GM20431 (cell line): Measurements from ENCODE around the gene CACNA1E.

Experiments used
- in situ Hi-C: fragments of 300-500 bp; cut with MseI, MboI; formaldehyde crosslinking; loops from one replicate; pipeline ENCODE4 v1.15.0; 2020; ENCODE audit warnings: low sequenced_read_pairs; ENCODE audit not compliant: unreplicated experiment

CACNA1E gene

DNA sequence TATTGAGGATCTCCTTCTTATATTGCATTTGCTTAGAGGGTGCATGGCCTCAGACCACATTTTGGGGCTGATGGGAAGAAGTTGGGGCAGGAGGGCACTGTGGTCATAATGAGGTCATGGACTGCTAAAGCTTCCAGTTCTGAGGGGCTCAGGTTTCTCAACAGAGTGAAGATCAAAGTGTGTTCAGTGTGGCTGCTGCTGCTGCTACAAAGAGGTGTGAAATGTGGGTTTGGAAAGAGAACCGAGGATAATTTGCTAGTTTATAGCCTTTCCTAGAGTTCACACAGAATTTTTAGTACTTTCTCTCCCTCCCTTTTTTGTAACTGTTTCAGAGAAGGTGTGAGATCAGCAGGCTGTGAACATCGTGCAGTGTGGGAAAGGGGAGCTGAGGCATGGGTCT is 73.3 kb downstream of the CACNA1E start:
- in situ Hi-C loops = no loop called here

DNA sequence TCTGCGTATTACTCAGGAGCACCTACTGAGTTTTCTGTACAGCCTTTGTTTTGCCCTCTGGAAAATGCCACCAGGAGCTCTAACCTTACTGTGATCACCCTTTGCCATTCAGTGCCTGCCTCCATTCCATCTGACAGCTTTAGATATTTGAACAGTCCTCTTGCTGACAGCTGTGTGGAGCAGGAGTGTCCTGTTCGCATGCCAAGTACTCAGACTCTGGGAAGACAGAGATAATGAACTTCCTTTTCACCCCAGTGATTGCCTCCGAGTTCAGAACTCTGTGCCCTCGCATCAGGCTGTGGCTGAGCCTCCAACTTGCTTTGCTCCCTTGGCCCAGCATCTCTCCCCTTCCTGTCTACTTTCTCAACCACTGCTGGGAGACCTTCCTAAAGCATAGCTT is 74.0 kb downstream of the CACNA1E start:
- in situ Hi-C loops = no loop called here

DNA sequence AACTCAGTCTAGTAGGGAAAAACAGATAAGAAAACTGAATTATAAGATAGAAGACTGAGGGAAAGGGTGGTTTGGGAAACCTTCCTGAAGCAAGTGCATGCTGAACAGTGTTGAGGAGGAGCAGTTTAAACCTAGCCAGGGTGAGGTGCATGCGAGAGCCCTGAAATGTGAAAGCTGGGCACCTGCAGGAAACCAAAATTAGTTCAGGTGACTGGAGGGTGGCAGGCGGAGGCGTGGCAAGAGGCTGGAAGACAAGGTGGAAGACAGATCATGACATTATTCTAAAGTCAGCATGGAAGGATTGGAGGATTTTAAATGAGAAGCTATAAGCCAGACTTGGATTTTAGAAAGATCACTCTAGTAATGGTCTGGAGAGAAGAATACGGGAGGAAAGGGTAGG is 75.1 kb downstream of the CACNA1E start:
- in situ Hi-C loops = no loop called here

DNA sequence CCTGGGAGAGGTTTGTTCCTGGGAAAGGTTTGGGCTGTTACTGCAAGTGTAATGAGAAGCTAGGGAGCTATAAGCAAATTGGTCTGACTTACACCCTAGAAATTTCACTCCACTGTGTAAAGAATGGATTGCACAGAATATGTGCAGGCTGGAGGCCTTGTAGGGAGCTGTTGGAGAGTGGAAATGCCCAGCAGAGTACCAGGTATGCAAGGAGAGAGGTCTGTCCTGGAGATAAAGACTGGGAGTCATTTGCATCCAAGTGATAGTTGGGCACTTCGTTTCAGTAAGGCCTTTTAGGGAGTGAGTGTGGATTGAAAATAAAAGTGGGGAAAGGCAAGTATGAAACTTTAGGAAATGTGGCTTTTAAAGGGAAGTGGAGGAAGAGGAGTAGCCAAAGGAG is 75.8 kb downstream of the CACNA1E start:
- in situ Hi-C loops = no loop called here

DNA sequence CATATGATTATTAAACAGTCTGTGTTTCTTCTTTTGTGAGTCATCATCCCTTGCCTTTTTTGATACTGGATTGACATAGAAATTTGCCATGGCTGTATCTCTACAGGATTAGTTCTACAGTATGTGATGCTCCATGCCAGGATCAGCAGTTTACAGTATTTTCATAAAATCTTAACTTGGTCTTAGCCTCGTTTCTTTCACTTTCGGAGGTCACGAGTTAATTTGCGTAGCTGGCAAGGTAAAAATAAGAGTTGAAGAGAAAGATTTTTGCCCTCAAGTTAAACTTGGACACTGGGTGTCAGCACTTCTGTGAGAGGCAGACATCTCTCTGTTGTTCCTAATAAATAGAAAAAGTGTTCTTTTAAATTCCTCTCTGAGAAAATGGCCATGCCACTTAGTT is 79.1 kb downstream of the CACNA1E start:
- in situ Hi-C loops = no loop called here

DNA sequence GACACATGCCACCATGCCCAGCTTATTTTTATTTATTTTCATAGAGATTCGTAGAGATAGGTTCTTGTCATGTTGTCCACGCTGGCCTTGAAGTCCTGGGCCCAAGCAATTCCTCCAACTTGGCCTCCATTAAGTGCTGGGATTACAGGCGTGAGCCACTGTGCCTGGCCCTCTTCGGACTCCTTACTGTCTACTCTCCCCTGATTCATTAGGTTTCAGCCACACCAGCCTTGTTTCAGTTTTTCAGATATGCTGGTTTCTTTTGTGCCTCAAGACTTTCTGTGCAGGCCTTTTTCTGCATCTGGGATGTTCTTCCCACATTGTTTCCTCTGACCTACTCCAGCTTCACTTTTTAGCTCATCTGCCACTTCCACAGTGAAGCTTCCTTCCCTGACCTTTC is 85.4 kb downstream of the CACNA1E start:
- in situ Hi-C loops = no loop called here

DNA sequence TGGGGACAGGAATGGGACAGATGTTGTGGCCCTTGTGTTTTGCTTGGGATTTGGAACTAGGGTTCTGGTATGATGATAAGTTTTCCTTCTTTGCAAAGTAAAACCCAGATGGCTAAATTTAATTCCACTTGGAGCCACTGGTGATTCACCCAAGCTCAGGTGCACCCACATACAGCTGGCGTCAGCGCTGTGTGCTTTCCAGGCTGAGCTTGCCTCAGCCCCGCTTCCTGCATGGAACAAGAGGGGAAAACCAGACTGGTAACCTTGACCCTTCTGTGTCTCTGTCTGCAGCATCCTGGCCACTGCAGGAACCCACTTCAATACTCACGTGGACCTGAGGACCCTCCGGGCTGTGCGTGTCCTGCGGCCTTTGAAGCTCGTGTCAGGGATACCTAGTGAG is 94.2 kb downstream of the CACNA1E start:
- in situ Hi-C loops = no loop called here

DNA sequence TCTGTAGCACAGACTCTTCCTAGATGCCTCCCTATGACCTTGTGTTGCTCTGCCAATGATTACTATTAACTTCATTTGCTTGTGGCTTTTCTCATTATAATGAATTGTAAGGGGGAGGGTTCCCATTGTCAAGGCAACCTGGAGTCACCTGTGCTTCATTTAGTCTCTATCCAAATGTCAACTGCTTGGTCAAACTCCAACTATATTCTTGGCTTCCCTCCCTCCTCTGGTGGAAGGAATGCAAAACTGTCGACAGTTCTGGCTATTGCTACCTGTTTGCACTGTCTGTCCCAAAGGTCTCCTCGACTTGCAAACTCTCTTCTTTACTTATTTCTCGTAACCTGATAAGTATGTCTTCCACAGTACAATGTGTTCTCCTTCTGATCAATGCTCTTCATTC is 100.3 kb downstream of the CACNA1E start:
- in situ Hi-C loops = no loop called here

DNA sequence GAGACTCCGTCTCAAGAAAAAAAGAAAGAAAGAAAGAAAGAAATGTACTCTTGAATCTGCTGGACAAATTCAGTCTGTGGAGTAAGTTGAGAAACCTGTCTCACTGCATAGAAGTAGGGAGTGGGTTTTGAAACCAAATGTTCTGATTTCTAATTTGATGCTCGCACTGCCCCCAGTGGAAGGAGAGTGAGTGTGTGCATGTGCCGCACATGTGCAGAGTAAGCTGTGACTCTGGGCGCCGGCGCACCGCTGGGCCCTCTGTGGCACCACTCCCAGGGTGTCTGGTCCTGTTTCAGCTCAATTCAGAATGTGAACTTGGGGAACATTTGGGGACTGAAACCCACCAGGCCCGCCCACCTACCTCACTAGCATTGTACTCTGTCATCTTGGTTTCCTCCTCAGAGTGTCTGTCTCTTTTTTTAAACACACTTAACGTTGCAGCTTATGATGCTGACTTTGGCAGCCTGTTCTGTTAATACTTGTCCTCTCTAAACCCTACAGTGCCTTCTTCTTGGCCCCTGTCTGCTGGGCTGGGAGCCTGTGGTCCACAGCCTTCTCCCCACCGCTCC is 104.6 kb downstream of the CACNA1E start:
- in situ Hi-C loops = no loop called here

DNA sequence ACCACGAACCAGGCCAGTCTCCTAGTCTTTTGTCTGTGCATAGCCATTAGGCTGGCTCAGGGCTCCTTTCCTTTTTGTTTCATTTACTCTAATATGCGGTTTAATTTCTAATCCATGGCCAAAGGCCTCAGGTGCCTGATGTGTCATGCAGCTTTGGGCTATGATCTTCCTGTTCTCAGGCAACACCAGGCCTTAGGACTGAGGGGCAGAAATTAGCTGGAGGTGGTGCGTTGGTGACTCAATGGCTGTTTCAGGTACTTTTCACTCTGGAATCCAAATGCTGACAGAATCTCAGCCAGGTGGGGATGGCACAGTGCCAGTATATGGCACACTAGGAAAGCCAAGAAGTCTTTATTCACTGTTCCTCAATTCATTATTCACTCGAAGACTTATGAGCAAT is 105.3 kb downstream of the CACNA1E start:
- in situ Hi-C loops = no loop called here

DNA sequence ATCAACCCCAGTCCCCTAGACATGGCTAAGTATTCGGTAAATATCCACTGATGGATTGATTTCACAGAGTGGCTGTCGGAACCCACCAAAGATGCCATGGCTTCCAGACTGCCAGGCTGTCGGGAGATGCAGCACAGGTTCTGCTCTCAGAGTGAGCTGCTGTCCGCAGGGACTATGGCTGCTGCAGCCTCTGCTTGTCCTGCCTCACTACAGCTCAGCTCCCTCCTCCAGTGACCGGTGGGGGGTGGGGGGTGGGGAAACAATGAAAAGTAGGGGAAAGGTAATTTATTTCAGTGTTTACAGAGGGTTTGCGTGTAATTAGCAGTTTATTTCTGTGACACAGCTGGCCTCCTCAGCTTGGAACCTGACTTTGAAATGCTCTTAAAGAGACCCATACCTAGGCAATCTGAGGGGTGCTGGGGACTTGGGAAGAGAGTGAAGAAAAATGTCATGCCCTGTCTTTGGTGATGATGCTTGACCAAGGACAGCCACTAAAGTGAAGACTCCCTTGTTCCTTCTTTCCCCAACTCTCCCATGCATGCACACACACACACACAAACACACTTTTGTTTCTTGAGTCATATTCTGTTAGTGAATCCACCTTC is 109.0 kb downstream of the CACNA1E start:
- in situ Hi-C loops = no loop called here

DNA sequence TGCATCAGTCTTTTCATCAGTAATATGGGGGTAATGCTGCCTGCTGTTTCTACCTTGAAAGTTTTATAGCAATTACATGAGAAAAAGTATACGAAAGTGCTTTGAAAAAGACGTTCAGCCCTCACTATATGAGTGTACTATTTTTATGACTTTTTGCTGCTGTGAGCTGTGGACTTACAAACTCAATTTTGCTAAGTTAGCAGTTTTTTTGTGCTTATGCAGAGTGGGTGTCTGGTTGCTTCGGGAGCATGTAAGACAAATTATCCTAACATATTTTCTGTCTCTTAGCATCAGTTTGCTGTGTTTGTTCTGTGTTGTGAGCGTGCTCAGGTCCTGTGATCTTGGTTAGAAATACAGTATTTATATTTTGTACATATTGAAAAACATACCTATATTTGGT is 109.7 kb downstream of the CACNA1E start:
- in situ Hi-C loops = no loop called here

DNA sequence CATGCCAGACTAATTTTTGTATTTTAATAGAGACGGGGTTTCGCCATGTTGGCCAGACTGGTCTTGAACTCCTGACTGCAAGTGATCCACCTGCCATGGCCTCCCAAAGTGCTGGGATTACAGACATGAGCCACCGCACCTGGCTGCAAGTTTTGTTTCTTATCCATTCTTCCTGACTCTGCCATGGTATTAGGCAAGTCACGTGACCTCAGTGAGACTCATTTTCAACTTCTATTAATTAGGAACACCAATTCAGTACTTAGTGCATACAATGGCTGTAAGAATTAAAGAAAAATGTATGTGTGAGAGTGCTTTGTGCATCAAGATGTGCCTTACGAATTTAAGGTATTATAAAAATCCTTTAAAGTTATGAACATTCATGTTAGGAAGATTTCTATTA is 111.2 kb downstream of the CACNA1E start:
- in situ Hi-C loops = no loop called here

DNA sequence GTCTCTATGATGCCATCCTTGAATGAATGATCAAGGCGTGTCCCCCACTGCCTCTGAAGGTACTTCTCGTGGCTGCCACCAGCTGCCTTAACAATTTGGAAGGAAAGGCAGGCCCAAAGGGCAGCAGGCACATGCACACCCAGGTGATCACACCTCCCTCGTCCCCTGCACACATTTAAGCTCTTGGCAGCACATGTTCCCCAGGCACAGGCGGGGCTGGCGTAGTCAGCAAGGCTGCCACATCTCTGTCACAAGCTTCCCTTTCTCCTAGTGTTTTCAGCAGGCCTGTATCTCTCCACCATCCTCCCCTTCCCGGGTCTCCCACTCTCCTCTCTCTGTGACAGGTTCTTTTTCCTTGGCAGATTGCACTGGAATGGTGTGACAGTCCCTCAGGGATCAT is 111.9 kb downstream of the CACNA1E start:
- in situ Hi-C loops = no loop called here

DNA sequence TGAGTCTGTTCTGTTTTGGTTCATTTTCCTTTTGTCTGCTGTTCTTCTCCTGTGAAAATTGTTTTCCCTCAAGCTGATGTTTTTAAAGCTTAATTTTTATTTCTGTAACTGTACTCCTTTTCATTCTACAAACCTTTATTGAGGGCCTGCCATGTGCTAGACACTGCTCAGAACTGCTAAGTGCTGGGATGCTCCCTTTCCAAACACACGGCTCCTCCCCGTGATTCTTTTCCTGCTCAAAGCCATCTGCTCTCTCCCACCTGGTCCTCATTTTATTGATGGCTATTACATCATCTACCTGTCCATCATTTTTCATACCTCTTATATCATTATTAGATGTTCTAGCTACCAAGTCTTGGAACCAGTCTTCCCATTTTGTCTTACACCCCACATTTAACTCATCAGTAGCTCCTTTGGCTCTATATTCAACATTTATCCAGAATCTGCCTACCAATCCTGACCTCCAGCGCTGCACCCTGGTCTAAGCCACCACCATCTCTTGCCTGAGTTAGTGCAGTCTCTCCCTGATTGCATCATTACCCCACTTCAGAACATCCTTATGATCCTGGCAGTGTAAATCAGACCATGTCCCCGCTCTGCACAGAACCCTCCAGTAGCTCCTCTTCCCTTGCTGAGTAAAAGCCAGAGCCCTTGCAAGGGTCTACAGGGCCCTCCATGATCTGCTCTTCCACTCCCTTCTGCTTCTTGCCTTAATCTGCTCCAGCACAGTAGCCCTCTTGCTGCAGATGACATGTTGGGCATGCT is 118.1 kb downstream of the CACNA1E start:
- in situ Hi-C loops = no loop called here

DNA sequence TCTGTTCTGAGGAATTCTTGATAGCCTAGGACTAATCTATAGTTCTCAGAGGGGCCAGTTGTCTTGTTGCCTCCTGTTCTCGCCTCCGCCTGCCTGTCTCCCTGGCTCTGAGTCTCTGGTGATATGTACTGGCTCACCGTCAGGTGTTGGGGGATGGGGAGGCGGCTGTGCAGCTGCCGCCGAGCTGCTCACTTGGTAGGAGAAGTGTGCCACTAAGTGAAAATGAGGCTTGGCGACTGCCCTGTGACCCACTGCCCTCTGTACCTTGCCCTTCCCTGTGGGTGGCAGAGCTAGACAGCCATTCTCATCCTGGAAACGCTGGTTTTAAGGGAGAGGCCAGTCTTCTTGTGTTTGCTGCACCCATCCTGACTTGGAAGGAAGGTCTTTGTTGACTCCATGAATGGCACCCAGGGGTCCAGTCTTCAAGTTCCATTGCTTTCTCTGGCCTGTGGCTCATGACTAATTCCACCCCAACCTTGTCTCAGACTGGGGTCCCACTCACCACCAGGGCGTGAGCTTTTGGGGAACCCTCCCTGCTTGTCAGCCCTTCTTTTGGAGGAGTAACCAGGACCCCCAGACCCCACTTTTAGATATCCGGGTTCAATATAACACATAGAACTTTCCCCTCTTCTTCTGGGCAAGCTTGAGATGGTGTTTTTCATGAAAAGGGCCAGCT is 120.6 kb downstream of the CACNA1E start:
- in situ Hi-C loops = no loop called here

DNA sequence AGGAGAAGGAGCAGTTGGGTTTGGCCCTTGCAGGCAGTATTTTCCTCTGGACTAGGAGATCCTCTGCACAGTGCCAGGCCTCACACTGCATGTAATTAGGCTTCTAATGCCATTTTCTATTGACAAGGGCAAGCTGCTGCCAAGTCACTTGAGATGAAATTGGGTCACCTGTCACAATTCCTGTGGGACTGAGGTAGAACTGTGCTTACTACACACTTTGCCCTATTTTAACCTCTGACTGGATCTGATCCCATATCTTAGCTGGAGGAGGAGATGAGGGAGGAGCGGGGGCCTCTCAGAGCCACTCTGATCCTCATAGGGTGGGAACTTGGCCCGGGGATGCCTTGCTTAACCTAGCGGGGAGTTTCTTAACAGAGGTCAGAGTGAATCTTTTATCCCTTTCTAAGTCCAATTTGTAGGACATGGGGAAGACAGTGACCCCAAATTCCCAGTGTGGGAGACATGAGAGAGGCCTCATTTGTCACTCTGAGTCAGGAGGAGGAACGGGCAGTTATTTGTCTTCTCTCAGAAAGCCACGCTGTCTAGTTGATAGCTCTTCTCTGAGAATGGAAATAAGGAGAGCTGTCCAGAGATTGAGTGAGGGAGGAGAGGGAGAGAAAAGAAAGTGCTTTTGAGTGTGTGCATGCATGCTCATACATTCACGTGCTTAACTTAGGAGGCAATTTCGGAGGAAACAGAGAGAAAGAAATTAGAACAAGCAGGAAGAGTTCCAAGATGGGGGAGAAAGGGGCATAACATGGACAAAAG is 121.3 kb downstream of the CACNA1E start:
- in situ Hi-C loops = no loop called here

DNA sequence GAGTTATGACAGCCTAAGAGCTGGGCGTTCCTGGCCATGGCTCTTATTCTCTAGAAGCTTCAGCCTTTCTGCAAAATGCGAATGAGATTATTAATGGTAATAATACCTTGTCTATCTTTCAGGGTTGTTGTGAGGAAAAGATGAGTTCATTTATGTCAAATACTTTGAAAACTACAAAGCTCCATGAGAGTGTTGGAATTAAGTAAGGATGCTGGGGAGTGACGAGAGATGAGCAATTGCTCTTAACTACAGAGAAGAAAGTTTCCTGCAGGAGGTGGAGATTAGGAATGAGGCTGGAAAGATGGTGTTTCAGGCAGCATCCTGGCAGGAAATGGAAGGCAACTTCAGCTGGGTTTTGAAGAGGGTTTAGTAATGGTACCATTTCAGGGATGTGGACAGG is 124.2 kb downstream of the CACNA1E start:
- in situ Hi-C loops = no loop called here

DNA sequence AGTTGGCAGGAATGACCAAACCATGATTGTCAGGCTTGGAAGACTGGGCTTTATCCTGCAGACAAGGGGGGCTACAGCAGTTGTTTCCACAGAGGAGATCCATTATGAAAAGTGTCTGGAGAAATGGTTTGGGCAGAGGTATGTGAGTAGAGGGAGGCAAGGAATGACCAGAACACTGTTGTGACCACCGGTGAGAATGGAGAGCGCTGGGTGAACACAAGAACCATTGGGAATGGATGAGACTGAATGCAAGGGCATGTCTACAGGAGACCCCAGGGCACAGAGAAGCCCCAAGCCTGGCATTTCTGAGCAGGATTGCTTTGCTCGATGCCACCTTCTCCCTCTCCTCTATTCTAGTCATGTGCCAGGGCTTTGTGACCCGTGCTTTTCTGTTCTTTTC is 125.1 kb downstream of the CACNA1E start:
- in situ Hi-C loops = no loop called here

DNA sequence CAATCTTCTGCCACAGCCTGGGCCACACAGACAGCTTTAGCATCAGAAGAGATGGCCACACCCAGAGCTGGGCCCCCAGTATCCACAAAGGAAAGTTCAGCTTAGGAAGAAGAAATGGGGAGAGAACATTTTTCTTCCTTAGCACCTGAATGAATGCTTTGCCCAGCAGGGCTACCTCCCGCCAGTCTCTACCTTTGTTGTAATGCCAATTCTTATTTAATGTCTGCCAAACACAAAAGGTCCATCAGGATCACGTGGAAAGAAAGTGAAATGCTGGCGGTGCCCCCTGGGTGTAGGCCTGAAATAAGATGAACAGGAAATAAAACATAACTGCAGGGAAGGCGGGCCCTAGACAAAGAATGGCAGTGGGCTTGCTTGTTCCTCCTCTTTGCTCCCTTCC is 125.6 kb downstream of the CACNA1E start:
- in situ Hi-C loops = no loop called here

DNA sequence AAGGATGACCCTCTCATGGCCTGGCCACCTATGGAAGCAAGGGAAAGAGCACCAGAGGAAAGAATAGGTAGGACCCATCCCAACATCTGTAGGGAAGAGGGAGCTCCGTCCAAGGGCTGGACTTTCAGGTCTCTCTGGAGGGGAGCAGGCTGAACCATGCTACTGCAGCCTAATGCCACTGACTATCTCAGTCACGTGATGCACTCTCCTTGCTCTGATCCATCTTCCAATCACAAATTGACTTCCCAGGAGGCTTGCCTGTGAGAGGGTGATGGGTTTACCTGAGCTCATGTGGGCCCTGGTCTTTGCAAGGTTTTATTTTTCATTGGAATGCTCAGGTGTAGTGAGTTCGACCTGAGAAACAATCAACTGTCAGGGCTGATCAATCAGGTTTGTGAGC is 128.8 kb downstream of the CACNA1E start:
- in situ Hi-C loops = no loop called here
